Psoas muscle (tissue), 8 donors: Measurements from ENCODE around the gene TRIM8. TPM values are rescaled to one million over a fixed set of nuclear protein-coding genes. Genes with fewer than 3 reads are reported as not detected.

Source experiments
- ATAC-seq, 4 donors: fragments of 200-7000 bp; cut with Tn5 transposase; one replicate each; pipeline ENCODE4 v1.9.1; 2020; ENCODE audit warnings: moderate library complexity in 3 of 4, mild to moderate bottlenecking in 2 of 4
- DNase-seq, 2 donors: peaks; one replicate each; pipeline ENCODE4 v3.0.0-alpha.2; 2020
- H3K27ac ChIP-seq: fragments of 200-600 bp; one replicate; pipeline ENCODE4 v1.8.0; 2022
- H3K27me3 ChIP-seq, 3 donors: fragments of 200-600 bp in 1 of 3; one replicate each; pipeline versions ENCODE4 v1.6.1 to v1.8.0; 2013 to 2022; ENCODE audit warnings: low read length in 2 of 3, mild to moderate bottlenecking in 2 of 3, moderate library complexity in 1 of 3; ENCODE audit not compliant: insufficient read depth in 3 of 3
- H3K36me3 ChIP-seq, 2 donors: fragments of 200-600 bp in 1 of 2; one replicate each; pipeline versions ENCODE4 v1.6.1 to v1.8.0; 2013 to 2022; ENCODE audit warnings: low read depth in 1 of 2, mild to moderate bottlenecking in 1 of 2, moderate library complexity in 1 of 2; ENCODE audit not compliant: insufficient read depth in 1 of 2
- H3K4me1 ChIP-seq: fragments of 200-600 bp; one replicate; pipeline ENCODE4 v1.8.0; 2022
- H3K4me3 ChIP-seq: fragments of 200-600 bp; one replicate; pipeline ENCODE4 v1.8.0; 2022; ENCODE audit warnings: mild to moderate bottlenecking
- H3K9me3 ChIP-seq: fragments of 200-600 bp; one replicate; pipeline ENCODE4 v1.8.0; 2022
- CTCF ChIP-seq: fragments of 200-600 bp; IDR thresholded peaks from one replicate; pipeline ENCODE4 v1.8.0; 2022; ENCODE audit warnings: antibody characterized with exemption
- WGBS, 3 donors: extraction: QIAGEN DNeasy Blood & Tissue Kit; methylation state at CpG; one replicate each; pipeline versions ENCODE4 v1.1.6 to v1.1.7; 2013; 5-methylcytosine and 5-hydroxymethylcytosine counted together
- intact Hi-C, 2 donors: fragments of 100-400 bp; cut with DNase I; formaldehyde crosslinking; loops; one replicate each; pipeline versions ENCODE4 v1.11.0 to v1.14.2; 2022
- polyA plus RNA-seq, 3 donors: library from polyadenylated mRNA; stranded (reverse); fragments of 200-250 nt; gene quantifications; one replicate each; pipeline ENCODE4 v1.2.3, GENCODE V29; 2013
- total RNA-seq, 4 donors: library from RNA; stranded (reverse); fragmentation: NEBNext Ultra II Directional in 2 of 4; extraction: Animal tissue kit (Norgen Biotek cat#: 25700) in 2 of 4; gene quantifications; one replicate each; pipeline versions ENCODE4 v1.2.1 to v1.2.4, GENCODE V29; 2021 to 2023
- donor health status: healthy with polysubstance abuse.
- donor health status: DM: no; HTN: no; CAD: no; lungs with moderate emphysema.
- donor health status: Bipolar disorder and iron deficiency.
- donor health status: healthy.
- donor health status: DM: yes; HTN: yes; CAD: no.
- donor health status: DM: no; HTN: no; CAD: no.
- donor health status: DM: no; HTN: no; CAD: no.
- donor health status: DM: yes; HTN: yes; CAD: no.

TRIM8 gene
- total and polyA plus RNA-seq, 7 donors = 57.6 to 166 (median 97.2) TPM

- Histone ChIP-seq H3K36me3 (no peaks in the 10 kb centered on the region), H3K4me1 (peaks cover 61% of the 10 kb centered on the region), H3K27me3 (no peaks in the 10 kb centered on the region), H3K9me3 (no peaks in the 10 kb centered on the region), H3K4me3 (no peak overlapping the region), H3K27ac (no peak overlapping the region)
- ATAC-seq (no peak), DNase-seq (no peak)
- 77 to 84% (median 78%) methylated on average over 12 of the region's 12 CpGs for WGBS, 3 donors
- no peak for TF ChIP-seq CTCF
- intact Hi-C loops = no loop called here
Measured at GRCh38 chr10:102624751-102625645, 19.3 kb upstream of the TRIM8 start.

GRCh38 chr10:102626026-102626685, 18.1 kb upstream of the TRIM8 start:
- Histone ChIP-seq H3K27ac (peak overlapping the region; percentile 81), H3K9me3 (no peaks in the 10 kb centered on the region), H3K4me1 (peaks cover 50% of the 10 kb centered on the region), H3K27me3 (no peaks in the 10 kb centered on the region), H3K4me3 (no peak overlapping the region), H3K36me3 (no peaks in the 10 kb centered on the region)
- no peak for TF ChIP-seq CTCF
- DNase-seq (peak in 1 of 2 donors; percentile 34), ATAC-seq (no peak)
- 60 to 75% (median 64%) methylated on average over 10 of the region's 10 CpGs for WGBS, 3 donors
- intact Hi-C loops = no loop called here

GRCh38 chr10:102627291-102627735, 17.0 kb upstream of the TRIM8 start:
- Histone ChIP-seq H3K4me3 (no peak overlapping the region), H3K9me3 (no peaks in the 10 kb centered on the region), H3K27me3 (no peaks in the 10 kb centered on the region), H3K36me3 (no peaks in the 10 kb centered on the region), H3K27ac (peak overlapping the region; percentile 81), H3K4me1 (peaks cover 49% of the 10 kb centered on the region)
- 49 to 59% (median 50%) methylated on average over 12 of the region's 12 CpGs for WGBS, 3 donors
- ATAC-seq (peak; percentile 3 to 16 (median 5)), DNase-seq (peak in 1 of 2 donors; percentile 44)
- TF ChIP-seq CTCF = no peak
- intact Hi-C loops = no loop called here

- peak; percentile 48 to 64 for DNase-seq
- H3K36me3 ChIP-seq = no peaks in the 10 kb centered on the region
- TF ChIP-seq CTCF = no peak
- H3K27ac ChIP-seq = peak overlapping the region; percentile 81
- 39 to 51% (median 42%) methylated on average over 9 of the region's 9 CpGs for WGBS, 3 donors
- H3K27me3 ChIP-seq = no peaks in the 10 kb centered on the region
- peak; percentile 55 to 68 (median 57) for ATAC-seq
- no peaks in the 10 kb centered on the region for H3K9me3 ChIP-seq
- H3K4me3 ChIP-seq = no peak overlapping the region
- peaks cover 54% of the 10 kb centered on the region for H3K4me1 ChIP-seq
- intact Hi-C loops = no loop called here
Measured at GRCh38 chr10:102627736-102628293, 16.5 kb upstream of the TRIM8 start.
